Renal pelvis (tissue), 12 donors: ENCODE data around the gene DNAJC15. TPM values are rescaled to one million over a fixed set of nuclear protein-coding genes. Genes with fewer than 3 reads are reported as not detected.
"Not testable (repeated sequence)": the region's sequence is repeated elsewhere in the genome, so short reads cannot be mapped to it uniquely, and the experiment has no call there.

Source experiments
- DNase-seq: peaks from one replicate; pipeline ENCODE4 v3.0.0-alpha.2; 2013
- long read RNA-seq, 16 experiments: transcript quantifications; one replicate each; lab custom pipeline, GENCODE V29; 2026
- polyA plus RNA-seq, 3 donors: library from polyadenylated mRNA; unstranded; fragments of 120-200 nt; gene quantifications; one replicate each; pipeline ENCODE4 v1.2.1, GENCODE V29; 2013; ENCODE audit not compliant: insufficient read length in 3 of 3

The DNAJC15 gene
- 10 to 100 TPM; 17.8 to 30.9 (median 30.4) TPM for polyA plus RNA-seq
- long read RNA-seq, donor 1, full-length matches to known transcripts: 53 of 53 reads
- long read RNA-seq, donor 1, partial matches to known transcripts: 0 of 53 reads
- long read RNA-seq, donor 1, other reads (novel, unspliced or antisense): 0 of 53 reads
- long read RNA-seq, donor 2, full-length matches to known transcripts: 79 of 79 reads
- long read RNA-seq, donor 2, partial matches to known transcripts: 0 of 79 reads
- long read RNA-seq, donor 2, other reads (novel, unspliced or antisense): 0 of 79 reads
- long read RNA-seq, donor 3, full-length matches to known transcripts: 59 of 59 reads
- long read RNA-seq, donor 3, partial matches to known transcripts: 0 of 59 reads
- long read RNA-seq, donor 3, other reads (novel, unspliced or antisense): 0 of 59 reads
- long read RNA-seq, donor 4, full-length matches to known transcripts: 52 of 52 reads
- long read RNA-seq, donor 4, partial matches to known transcripts: 0 of 52 reads
- long read RNA-seq, donor 4, other reads (novel, unspliced or antisense): 0 of 52 reads
- long read RNA-seq, donor 5, full-length matches to known transcripts: 30 of 30 reads
- long read RNA-seq, donor 5, partial matches to known transcripts: 0 of 30 reads
- long read RNA-seq, donor 5, other reads (novel, unspliced or antisense): 0 of 30 reads
- long read RNA-seq, donor 6, full-length matches to known transcripts: 33 of 43 reads
- long read RNA-seq, donor 6, partial matches to known transcripts: 10 of 43 reads
- long read RNA-seq, donor 6, other reads (novel, unspliced or antisense): 0 of 43 reads
- long read RNA-seq, donor 7, full-length matches to known transcripts: 36 of 36 reads
- long read RNA-seq, donor 7, partial matches to known transcripts: 0 of 36 reads
- long read RNA-seq, donor 7, other reads (novel, unspliced or antisense): 0 of 36 reads
- long read RNA-seq, donor 8, full-length matches to known transcripts: 21 of 21 reads
- long read RNA-seq, donor 8, partial matches to known transcripts: 0 of 21 reads
- long read RNA-seq, donor 8, other reads (novel, unspliced or antisense): 0 of 21 reads
- long read RNA-seq, donor 9, full-length matches to known transcripts: 63 of 69 reads
- long read RNA-seq, donor 9, partial matches to known transcripts: 6 of 69 reads
- long read RNA-seq, donor 9, other reads (novel, unspliced or antisense): 0 of 69 reads
- long read RNA-seq, donor 10, full-length matches to known transcripts: 57 of 57 reads
- long read RNA-seq, donor 10, partial matches to known transcripts: 0 of 57 reads
- long read RNA-seq, donor 10, other reads (novel, unspliced or antisense): 0 of 57 reads
- long read RNA-seq, donor 11, full-length matches to known transcripts: 28 of 28 reads
- long read RNA-seq, donor 11, partial matches to known transcripts: 0 of 28 reads
- long read RNA-seq, donor 11, other reads (novel, unspliced or antisense): 0 of 28 reads
- long read RNA-seq, donor 12, full-length matches to known transcripts: 58 of 65 reads
- long read RNA-seq, donor 12, partial matches to known transcripts: 0 of 65 reads
- long read RNA-seq, donor 12, other reads (novel, unspliced or antisense): 7 of 65 reads
- long read RNA-seq, donor 13, full-length matches to known transcripts: 32 of 32 reads
- long read RNA-seq, donor 13, partial matches to known transcripts: 0 of 32 reads
- long read RNA-seq, donor 13, other reads (novel, unspliced or antisense): 0 of 32 reads
- long read RNA-seq, donor 14: 0 reads
- long read RNA-seq, donor 15, full-length matches to known transcripts: 78 of 78 reads
- long read RNA-seq, donor 15, partial matches to known transcripts: 0 of 78 reads
- long read RNA-seq, donor 15, other reads (novel, unspliced or antisense): 0 of 78 reads
- long read RNA-seq, donor 16, full-length matches to known transcripts: 65 of 65 reads
- long read RNA-seq, donor 16, partial matches to known transcripts: 0 of 65 reads
- long read RNA-seq, donor 16, other reads (novel, unspliced or antisense): 0 of 65 reads

DNA sequence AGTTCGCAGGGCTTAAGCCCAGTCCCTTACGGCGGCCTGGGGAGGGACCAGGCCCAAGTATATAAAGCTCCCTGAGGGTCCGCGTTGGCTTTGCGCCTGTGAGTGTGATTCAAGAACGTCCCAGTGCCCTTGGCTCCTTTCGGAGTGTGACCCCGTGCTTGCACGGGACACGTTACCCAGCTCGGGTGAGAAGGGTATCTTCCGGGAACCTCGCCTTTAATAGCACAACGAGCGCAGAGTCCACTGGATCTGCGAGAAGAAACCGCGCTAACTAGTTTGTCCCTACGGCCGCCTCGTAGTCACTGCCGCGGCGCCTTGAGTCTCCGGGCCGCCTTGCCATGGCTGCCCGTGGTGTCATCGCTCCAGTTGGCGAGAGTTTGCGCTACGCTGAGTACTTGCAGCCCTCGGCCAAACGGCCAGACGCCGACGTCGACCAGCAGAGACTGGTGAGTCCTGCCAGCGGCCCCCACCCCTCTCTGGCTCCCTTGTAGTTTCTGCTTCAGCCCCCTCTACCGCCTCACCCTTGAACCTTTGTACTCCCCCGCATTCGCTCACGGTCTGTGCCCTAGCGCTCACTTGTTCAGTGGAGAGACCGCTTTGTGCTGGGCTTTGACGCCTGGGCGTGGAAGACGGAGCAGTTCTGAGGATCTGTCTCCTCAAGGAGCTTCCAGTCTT is at the start of gene DNAJC15:
DNAJC15 (plus strand) TSS at position 298 of the 675 bp plus-strand sequence; CDS start at position 339, 41 bp downstream.
- DNase-seq: peak; percentile 81

DNA sequence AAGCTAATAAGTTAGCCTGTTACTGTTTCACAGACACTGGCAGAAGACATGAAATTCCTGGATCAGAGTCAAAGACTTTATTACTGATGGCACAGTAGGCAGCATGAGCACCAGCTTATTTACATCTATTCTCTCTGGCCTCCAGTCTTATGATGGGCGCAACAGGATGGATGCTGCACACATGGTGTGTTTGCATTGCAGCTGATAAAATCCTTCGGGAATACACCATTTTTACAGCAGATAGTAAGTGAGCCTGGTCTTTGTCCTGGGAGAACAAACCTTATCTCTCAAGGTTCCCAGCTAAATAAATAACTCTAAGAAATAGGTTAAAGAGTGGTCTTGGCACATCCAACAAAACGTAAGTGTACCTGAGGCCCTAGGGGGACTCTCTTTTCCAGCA is 47.3 kb upstream of the DNAJC15 start:
- DNase-seq: no peak

DNA sequence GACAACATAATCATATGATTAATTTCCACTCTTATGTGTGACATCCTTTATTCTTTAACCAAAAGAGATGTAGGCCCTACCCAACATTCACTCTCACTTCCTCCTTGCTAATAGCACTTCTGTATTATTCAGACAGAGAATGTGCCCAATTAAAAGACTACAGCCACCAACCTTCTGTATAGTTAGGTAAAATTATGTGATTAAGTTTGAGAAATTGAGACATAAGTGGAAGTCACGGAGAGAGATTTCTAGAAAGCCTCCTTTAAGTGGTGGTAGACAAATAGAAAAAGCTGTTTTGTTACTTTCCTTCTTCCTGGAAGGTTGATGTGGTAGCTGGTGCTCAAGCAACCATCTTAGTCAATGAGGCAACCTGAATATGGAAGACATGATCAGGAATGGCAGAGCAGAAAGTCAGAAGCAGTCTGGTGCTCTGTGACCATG is 46.1 kb upstream of the DNAJC15 start:
- DNase-seq: no peak

DNA sequence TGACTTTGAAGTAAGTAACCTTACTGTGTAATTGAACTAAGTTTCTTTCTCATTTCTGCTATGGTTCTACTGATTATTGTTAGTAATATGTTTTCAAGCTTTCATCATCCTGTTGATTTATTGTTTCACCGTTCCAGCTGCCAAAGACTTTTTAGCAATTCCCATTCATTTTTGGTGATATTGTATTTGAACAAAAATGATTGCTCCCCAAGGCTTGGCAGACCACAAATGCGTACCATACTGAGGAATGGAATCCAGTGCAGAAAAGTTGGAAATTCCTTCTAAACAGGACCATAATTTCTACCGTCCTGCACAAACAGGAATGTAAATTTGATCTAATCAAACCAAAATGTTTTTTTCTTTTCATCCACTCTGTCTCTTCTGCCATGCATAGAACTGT is 42.1 kb upstream of the DNAJC15 start:
- no peak for DNase-seq

DNA sequence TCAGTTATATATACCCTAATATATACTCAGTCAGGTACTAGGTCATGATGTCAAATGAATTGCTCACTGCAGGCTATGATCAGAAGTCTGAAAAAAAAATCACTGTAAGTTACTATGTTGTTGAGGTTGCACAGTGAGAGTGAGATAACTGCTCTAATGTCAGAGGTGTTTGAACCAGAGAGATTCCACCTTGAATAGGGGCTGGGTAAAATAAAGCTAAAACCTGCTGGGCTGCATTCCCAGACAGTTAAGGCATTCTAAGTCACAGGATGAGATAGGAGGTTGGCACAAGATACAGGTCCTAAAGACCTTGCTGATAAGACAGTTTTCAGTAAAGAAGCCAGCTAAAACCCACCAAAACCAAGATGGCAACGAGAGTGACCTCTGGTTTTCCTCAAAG is 41.5 kb upstream of the DNAJC15 start:
- no peak for DNase-seq

DNA sequence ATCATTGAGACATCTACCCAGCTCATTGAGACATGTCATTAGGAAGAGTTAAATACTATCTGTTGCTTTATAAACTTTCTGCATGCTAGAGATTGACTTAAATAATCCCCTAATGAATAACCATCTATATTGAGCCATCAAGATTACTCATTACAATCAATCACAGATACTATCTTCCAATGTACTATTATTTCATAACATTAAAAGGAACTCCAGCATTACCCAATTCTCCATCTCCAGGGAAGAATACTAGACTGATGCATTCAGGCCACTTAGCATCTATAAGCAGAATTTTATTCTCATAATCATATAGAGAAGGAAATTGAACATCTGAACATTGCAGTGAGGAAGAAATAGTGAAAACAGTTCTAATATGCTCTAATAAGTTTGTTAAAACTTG is 39.4 kb upstream of the DNAJC15 start:
- DNase-seq: no peak

DNA sequence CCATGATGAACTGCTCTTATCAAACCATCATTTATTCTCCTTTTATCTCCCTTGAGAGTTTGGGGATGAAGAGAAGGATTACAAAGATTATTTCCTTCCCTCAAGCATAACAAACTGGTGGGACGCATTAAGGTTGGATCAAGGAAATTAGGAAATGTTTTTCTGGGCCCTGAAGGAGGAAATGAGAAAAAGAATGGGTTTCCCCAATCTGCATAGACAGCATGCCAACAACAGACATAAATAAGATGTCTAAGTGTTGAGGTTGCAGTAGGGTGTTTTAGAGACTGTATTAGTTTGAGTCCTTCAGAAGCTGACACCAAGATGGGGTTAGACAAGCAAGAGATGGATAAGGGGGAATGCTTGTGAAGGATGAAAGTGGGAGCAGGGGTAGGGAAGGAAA is 38.7 kb upstream of the DNAJC15 start:
- no peak for DNase-seq

DNA sequence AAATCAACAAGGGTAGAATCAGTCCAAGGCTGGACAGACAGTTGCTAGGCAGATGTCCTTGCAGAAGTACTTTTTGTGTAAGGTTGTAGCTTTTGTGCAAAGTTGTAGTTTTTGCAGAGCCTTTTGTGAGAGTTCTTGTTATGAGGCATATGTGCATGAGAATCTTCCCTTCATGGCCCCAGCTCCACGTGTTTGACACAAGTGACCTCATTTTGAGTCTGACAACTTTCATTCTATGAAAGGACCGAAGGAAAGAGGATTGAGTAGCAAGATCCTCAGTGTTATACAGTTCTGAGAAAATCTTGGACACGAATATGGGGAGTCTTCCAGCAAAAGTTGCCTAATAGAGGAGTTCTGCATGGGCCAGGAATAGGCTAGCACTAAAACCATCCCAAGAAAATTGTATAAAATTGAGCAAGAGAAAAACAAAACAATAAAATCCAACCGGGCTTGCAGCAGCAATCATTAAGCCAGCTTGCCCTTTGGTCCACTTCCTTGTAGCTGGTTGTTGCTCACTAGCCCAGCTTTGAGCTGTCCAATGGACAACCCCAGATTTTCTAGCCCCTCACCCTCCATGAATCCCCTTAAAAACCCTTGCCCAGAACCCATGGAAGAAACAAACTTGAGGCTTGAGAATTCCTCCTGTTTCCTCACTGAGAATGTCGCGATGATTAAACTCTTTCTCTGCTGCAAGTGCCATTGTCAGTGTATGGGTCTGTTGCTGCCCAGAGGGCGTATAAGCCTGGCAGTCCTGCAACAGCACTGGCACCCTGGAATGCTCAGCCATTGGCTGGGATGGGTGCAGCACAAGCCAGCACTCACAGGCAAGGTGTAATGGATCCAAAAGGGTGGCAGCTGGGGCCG is 37.8 kb upstream of the DNAJC15 start:
- no peak for DNase-seq

DNA sequence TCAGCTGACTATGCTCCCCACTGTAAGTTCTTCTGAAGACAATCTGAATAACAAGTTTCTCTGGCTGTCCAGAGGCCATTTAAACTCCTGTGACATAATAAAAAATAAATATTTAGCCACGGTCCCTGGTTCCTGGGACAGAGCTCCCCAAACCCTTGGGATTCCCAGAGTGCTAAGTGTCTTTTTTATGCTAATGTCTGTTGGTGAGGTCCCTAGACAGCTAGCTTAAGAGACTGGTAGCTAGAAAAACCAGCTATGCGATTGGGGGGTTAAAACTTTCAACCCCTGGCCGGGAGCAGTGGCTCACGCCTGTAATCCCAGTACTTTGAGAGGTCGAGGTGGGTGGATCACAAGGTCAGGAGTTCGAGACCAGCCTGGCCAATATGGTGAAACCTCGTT is 37.2 kb upstream of the DNAJC15 start:
- DNase-seq: no peak

DNA sequence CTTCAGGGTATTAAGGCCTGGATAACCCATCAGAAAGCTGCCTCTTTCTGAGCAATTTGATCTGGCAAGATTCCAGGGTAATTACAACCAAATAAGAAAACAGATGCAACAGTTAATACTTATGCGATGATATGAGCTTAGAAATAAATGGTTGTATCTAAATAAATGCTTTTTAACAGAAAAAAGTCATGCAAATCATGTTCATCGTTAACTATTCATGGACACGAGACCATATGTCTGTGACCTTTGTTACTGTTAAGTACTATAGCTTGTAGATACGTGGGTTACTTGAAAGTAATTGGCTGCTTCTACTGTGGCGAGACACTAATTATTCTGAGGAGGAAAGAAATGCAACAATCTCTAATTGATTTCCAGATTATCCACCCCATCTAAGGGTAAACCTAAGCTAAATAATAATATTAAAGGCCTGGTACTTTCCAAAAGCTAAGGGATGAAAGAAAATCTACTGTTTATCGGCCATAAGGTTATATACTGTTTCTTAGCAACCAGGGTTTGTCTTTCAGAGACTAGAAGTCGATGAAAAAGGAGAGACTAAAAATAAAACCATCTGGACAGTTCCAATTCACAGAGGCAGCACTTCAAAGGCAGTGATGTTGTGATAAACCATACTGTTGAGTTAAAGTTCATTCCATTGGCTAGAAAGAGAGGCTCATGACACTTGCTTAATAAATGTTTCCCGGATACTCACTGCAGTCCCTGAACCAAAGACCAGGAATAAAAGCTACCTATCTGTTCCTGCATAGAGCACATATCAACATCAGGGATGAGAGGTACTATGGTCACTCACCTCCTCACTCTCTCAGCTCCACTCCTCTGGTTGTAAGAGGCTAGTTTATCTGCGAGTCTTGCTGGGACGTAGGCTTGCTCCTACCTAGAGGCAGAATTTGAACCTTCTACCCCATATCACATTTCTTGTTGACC is 32.8 kb upstream of the DNAJC15 start:
- peak; percentile 53 for DNase-seq

DNA sequence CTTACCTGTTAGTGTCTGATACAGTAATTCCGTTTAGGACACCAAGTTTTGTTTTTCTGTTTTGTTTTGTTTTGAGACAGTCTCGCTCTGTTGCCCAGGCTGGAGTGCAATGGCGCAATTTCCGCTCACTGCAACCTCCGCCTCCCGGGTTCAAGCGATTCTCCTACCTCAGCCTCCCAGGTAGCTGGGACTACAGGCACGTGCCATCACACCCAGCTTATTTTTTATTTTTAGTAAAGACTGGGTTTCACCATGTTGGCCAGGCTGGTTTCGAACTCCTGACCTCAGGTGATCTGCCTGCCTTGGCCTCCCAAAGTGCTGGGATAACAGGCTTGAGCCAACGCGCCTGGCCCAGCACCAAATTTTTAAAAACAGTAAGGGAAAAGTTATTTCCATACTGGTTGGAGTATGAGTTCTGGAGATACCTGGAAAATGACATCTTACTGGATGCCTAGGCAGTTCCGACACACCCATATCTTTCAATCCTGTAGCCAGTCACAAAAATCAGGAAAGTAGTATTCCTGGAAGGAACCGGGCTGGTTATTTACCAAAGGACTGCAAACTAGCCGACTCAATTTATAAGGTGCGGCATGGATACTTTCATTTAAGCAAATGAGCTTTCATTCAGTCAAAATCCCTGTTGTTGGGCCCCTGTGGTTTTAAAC is 32.0 kb upstream of the DNAJC15 start:
- DNase-seq: not testable (repeated sequence)

DNA sequence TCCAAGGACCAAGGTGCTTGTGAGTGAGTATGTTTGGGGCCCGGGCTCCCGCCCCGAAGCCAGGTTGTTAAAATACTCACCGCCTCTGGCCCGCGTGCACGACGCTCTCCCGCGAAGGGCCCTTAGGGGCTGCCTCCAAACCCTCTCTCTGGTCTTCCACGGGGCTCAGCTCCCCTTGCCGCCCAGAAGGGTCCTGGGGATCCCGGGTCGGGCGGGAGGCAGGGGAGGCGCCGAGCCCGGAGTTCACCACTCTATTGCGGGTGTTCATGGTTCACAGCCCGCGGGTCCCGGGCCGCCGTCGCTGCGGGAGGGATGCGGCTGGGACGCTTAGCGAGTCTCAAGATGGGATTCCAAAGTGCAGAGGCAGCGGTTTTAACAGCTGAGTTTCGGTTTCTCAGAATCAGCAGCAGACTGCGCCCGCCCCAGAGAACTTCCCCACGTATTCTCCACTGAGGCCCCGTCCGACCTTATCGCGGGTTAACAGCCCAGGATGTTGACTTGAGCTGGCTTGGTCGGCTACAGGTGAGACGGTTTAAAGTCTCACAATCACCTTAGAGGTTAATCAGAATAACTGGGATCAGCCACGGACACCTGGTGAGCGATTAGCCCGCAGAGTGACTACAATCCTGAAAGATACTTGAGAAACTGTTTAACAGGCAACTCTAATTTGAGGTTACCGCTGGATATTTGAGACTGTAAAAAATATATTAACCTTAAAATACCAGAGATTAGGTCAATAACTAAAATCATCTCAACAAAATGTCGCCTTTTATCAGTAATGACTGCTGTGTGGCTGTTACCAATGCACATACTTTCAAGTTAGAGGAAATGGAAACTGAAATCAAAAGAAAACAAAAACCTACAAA is 31.3 kb upstream of the DNAJC15 start, which contains the start of gene EPSTI1:
EPSTI1 (minus strand) TSS at position 344 of the 866 bp plus-strand sequence; CDS start at position 268, 76 bp downstream.
- DNase-seq: peak; percentile 56

DNA sequence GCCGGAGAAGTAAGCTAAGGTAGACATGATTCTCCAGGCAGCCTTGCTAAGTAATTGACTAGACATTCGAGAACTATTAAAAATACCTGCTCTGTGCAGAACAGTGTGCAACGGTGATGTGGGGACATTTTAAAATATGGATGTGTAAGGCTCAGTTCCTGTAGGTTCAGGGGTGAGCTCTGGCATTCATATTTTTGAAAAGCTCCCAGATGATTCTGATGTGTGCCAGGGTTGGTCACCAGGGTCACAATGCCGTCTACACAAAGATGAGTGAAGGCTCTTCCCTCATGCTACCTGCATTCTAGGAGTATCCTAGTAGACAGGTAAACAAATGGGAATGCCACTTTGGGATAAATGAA is 30.6 kb upstream of the DNAJC15 start:
- DNase-seq: no peak

DNA sequence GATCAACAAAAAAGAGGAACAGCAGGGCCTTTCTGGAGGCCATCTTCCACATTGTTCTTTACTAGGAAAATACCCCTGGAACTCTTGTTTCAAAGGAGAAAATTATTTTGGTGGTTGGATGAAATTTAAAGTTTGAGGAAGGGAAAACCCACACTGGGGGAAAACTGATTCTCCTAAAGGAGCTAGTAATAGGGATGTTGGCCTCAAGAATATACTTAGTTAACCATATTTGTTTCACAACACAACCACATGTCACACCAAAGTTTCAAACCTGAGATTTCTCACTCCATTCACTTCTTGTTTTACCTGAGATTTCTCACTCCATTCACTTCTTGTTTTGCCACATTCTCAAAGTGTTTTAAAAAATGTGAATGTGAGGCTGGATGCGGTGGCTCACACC is 28.5 kb upstream of the DNAJC15 start:
- DNase-seq: no peak

DNA sequence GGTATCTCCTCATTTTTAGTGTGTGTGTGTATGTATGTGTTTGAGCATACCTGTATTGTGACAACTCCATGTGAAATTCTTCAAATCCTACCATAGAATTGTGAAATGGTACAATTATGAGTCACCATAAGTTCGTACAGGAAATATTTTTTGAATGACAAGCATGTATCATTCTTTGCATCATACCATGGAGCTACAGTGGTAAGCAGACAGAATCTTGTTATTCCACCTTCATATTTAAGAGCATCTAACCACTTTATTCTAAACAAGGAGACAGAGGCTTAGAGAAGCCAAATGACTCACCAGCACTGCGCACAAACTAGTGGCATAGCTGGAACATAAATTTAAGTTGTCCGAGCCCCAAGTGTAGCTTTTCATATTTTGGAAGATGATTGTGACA is 26.8 kb upstream of the DNAJC15 start:
- DNase-seq: no peak

DNA sequence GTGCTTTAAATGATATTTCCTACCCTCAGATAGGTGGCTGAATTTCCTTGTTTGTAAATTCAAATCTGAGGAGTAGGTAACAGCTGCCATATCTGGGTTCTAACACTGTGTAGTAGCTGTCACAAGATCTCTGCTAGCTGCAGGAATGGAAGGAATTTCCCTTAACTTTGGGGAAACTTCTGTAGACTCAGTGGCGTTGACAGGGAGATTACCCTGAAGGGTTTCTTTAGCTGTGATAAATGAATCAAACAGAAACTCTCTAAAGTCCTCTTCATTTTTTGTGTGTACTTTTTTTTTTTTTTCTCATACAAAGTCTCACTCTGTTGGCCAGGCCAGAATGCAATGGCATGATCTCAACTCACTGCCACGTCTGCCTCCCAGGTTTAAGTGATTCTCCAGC is 26.0 kb upstream of the DNAJC15 start:
- no peak for DNase-seq
